Stomach (tissue), 9 donors: Measurements from ENCODE around the gene LZTS2. TPM values are rescaled to one million over a fixed set of nuclear protein-coding genes. Genes with fewer than 3 reads are reported as not detected.

Source experiments
- DNase-seq, 2 donors: peaks; one replicate each; pipeline versions ENCODE4 v3.0.0 to v3.0.0-alpha.2; 2013 to 2019
- H3K27ac ChIP-seq, 5 donors: fragments of 200-600 bp in 4 of 5; sonication (generic) in 4 of 5; one replicate each; pipeline ENCODE4 v1.5.1; 2013 to 2019; ENCODE audit warnings: mild to moderate bottlenecking in 1 of 5, moderate library complexity in 1 of 5
- H3K27me3 ChIP-seq, 3 donors: fragments of 200-600 bp; sonication (generic); one replicate each; pipeline ENCODE4 v1.5.1; 2017 to 2019; ENCODE audit warnings: mixed run types in 1 of 3
- H3K36me3 ChIP-seq, 4 donors: fragments of 200-600 bp; sonication (generic); 1 replicate in 3 of 4; 2 replicates in 1 of 4; pipeline ENCODE4 v1.5.1; 2016 to 2019
- H3K4me1 ChIP-seq, 4 donors: fragments of 200-600 bp; sonication (generic); one replicate each; pipeline ENCODE4 v1.5.1; 2016 to 2019
- H3K4me3 ChIP-seq, 4 donors: fragments of 200-600 bp; sonication (generic) in 3 of 4; one replicate each; pipeline ENCODE4 v1.5.1; 2016 to 2019; ENCODE audit warnings: mild to moderate bottlenecking in 1 of 4
- H3K9me3 ChIP-seq, 4 donors: fragments of 200-600 bp; sonication (generic); one replicate each; pipeline ENCODE4 v1.5.1; 2016 to 2019
- CTCF ChIP-seq, 7 experiments: fragments of 450-650 bp in 4 of 7; fragments of 200-600 bp in 3 of 7; sonication (generic) in 3 of 7; IDR thresholded peaks; one replicate each; pipeline ENCODE4 v1.5.1; 2016 to 2019; ENCODE audit warnings: antibody characterized with exemption in 7 of 7, control low read depth in 2 of 7, mild to moderate bottlenecking in 1 of 7
- EP300 ChIP-seq: sonication (generic); formaldehyde crosslinking; IDR thresholded peaks from one replicate; pipeline ENCODE4 v1.6.1; 2017; ENCODE audit warnings: antibody characterized with exemption
- POLR2A ChIP-seq, 4 donors: fragments of 450-650 bp; IDR thresholded peaks; one replicate each; pipeline ENCODE4 v1.6.1; 2016; ENCODE audit warnings: antibody characterized with exemption in 4 of 4, control low read depth in 2 of 4, mild to moderate bottlenecking in 1 of 4, moderate library complexity in 1 of 4
- POLR2AphosphoS5 ChIP-seq, 3 donors: sonication (generic); formaldehyde crosslinking; IDR thresholded peaks; one replicate each; pipeline ENCODE4 v1.6.1; 2016; ENCODE audit warnings: antibody characterized with exemption in 3 of 3
- WGBS, 5 donors: extraction: QIAGEN DNeasy Blood & Tissue Kit in 3 of 5; methylation state at CpG; one replicate each; pipeline versions ENCODE4 v1.1.5 to v1.1.7; 2013 to 2018; 5-methylcytosine and 5-hydroxymethylcytosine counted together
- intact Hi-C: fragments of 100-400 bp; cut with DNase I; formaldehyde crosslinking; loops from one replicate; pipeline ENCODE4 v1.15.1; 2023; ENCODE audit warnings: low total_unique reads
- polyA plus RNA-seq, 3 donors: library from polyadenylated mRNA; stranded (reverse); fragments of 200-250 nt; gene quantifications; one replicate each; pipeline ENCODE4 v1.2.3, GENCODE V29; 2013
- total RNA-seq, 5 donors: library from RNA; depleted of rRNA; stranded (reverse); fragments of >200 nt; gene quantifications; one replicate each; pipeline versions ENCODE4 v1.1.0 to v1.2.3, GENCODE V29; 2014 to 2016
- donor health status: healthy with polysubstance abuse.
- donor health status: Bipolar disorder and iron deficiency.
- donor health status: healthy.

The LZTS2 gene
- total and polyA plus RNA-seq, 8 donors, result 34.7 to 70.7 (median 48.0) TPM

DNA sequence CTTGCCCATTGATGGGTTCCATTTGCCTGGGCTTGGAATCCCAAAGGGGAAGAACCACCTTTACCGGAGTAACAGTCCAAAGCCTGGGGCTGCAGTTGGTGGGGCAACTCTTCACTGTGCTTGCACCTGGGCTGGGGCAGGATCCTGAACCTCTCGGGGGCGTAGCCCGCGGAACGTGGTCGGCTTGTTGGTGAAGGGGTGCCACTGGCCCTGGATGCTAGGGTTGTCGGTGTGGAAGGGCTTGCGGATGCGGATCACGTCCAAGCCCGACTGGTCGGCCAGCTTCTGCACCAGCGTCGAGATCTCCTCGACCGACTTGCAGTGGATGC is 13.0 kb upstream of the LZTS2 start:
- intact Hi-C loops, result no loop called here
- 13 to 34% (median 14%) methylated on average over 10 to 17 of the region's 17 CpGs for WGBS, 5 donors
- H3K4me1 ChIP-seq, result peaks cover 21 to 52% (median 44%) of the 10 kb centered on the region in 4 donors
- H3K36me3 ChIP-seq, result peaks cover 15 to 68% (median 59%) of the 10 kb centered on the region in 4 donors
- TF ChIP-seq POLR2AphosphoS5 (IDR thresholded peaks at IDR 0.05) (no peak), CTCF (IDR thresholded peaks at IDR 0.05) (no peak), POLR2A (IDR thresholded peaks at IDR 0.05) (no peak), EP300 (no peak)
- H3K4me3 ChIP-seq, result peak overlapping the region; percentile 66 to 94 (median 92)
- no peak for DNase-seq
- no peaks in the 10 kb centered on the region for H3K27me3 ChIP-seq
- no peaks in the 10 kb centered on the region for H3K9me3 ChIP-seq
- peak overlapping the region in 4 of 5 donors; percentile 75 to 86 (median 82) for H3K27ac ChIP-seq

DNA sequence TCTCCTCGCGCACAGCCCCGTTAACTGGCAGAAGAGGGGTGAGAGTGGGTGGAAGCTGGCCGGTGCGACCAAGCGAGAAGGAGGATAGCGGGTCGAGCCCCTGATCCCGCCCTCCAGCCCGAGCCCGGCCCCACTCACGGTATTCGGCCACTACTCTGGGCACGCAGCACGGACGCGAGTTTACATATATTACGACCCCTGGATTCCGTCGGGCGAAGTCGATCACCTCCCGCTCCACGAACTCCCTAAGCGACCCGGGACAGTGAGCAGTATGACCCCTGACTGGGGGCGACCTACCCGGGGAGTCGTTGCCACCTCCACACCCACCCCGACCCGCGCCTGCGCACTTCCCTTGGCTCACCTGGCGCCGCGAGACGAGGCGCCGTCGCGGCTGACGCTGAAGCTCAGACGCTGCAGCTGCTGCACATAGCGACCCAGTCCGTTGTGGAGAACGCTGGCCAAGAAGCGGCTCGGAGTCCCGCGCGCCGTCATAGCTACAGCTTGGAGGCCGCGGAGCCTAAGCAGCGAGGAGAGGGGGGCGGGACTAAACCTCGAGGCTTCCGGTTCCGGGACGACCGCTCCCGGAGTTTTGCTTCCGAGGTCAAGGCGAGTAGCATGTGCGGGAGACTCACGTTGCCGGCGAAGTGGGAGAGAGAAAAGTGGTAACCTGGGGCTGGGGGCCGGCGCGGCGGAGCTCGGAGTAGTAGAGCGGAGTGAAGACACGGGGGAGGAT is 12.5 kb upstream of the LZTS2 start, which contains the start of the genes MRPL43 and TWNK:
TSS of gene MRPL43 (minus strand) at position 546 of the 733 bp plus-strand sequence. CDS start at position 492, 54 bp downstream.
TSS of gene TWNK (plus strand) at position 592 of the 733 bp plus-strand sequence. CDS start 668 bp downstream, outside the sequence.
- peak within 1 kb of the TSS; percentile 66 to 94 (median 92) for H3K4me3 ChIP-seq

GRCh38 chr10:100987685-100988049 is 11.9 kb upstream of the LZTS2 start:
- intact Hi-C loops, result no loop called here
- Histone ChIP-seq H3K4me3 (peak overlapping the region; percentile 66 to 94 (median 92)), H3K27me3 (no peaks in the 10 kb centered on the region), H3K27ac (peak overlapping the region; percentile 69 to 86 (median 82)), H3K4me1 (peaks cover 21 to 52% (median 44%) of the 10 kb centered on the region in 4 donors), H3K9me3 (no peaks in the 10 kb centered on the region), H3K36me3 (peaks cover 17 to 66% (median 57%) of the 10 kb centered on the region in 4 donors)
- TF ChIP-seq POLR2AphosphoS5 (IDR thresholded peaks at IDR 0.05) (no peak), CTCF (IDR thresholded peaks at IDR 0.05) (no peak), EP300 (no peak), POLR2A (IDR thresholded peaks at IDR 0.05) (no peak)
- WGBS, 5 donors, result 1 to 3% (median 2%) methylated on average over 15 of the region's 15 CpGs
- DNase-seq, result no peak

More for the DNA sequence above, 12.5 kb upstream of the LZTS2 start, which contains the start of the genes MRPL43 and TWNK:
- DNase-seq, result peak; percentile 87 to 95
- intact Hi-C loops, result no loop called here
- peaks cover 21 to 52% (median 44%) of the 10 kb centered on the region in 4 donors for H3K4me1 ChIP-seq
- no peaks in the 10 kb centered on the region for H3K27me3 ChIP-seq
- peaks cover 15 to 68% (median 59%) of the 10 kb centered on the region in 4 donors for H3K36me3 ChIP-seq
- TF ChIP-seq POLR2AphosphoS5 (IDR thresholded peaks at IDR 0.05) (peak; percentile 22 to 83 (median 59)), POLR2A (IDR thresholded peaks at IDR 0.05) (no peak), EP300 (no peak), CTCF (IDR thresholded peaks at IDR 0.05) (peak in 1 of 7 experiments; percentile 14)
- 0 to 1% (median 1%) methylated on average over 64 to 75 of the region's 75 CpGs for whole genome bisulfite sequencing, 5 donors
- no peaks in the 10 kb centered on the region for H3K9me3 ChIP-seq
- peak within 1 kb of the TSS; percentile 69 to 86 (median 82) for H3K27ac ChIP-seq

GRCh38 chr10:100988166-100988565 is 11.4 kb upstream of the LZTS2 start:
- intact Hi-C loops, result no loop called here
- H3K27ac ChIP-seq, result peak overlapping the region in 1 of 5 donors; percentile 86

More at GRCh38 chr10:100988166-100988565, 11.4 kb upstream of the LZTS2 start:
- H3K27me3 ChIP-seq, result no peaks in the 10 kb centered on the region
- H3K36me3 ChIP-seq, result peaks cover 22 to 66% (median 57%) of the 10 kb centered on the region in 4 donors
- TF ChIP-seq CTCF (IDR thresholded peaks at IDR 0.05) (no peak), POLR2A (IDR thresholded peaks at IDR 0.05) (no peak), EP300 (no peak)
- H3K9me3 ChIP-seq, result no peaks in the 10 kb centered on the region
- peaks cover 21 to 52% (median 44%) of the 10 kb centered on the region in 4 donors for H3K4me1 ChIP-seq
- 57 to 64% (median 64%) methylated on average over 10 of the region's 10 CpGs for WGBS, 5 donors
- H3K4me3 ChIP-seq, result peak overlapping the region; percentile 66 to 94 (median 92)
- no peak for DNase-seq
